ENCODE results near the gene THOC1.

The THOC1 gene

GRCh38 chr18:189254-189653 is 78.6 kb downstream of the THOC1 start:
- no peak for TF ChIP-seq REST (IDR thresholded peaks at IDR 0.05; ENCODE audit: insufficient replicate concordance, low read depth)
- TF ChIP-seq GABPA (IDR thresholded peaks at IDR 0.05; ENCODE audit: low read depth), result no peak
- TF ChIP-seq CTCF (IDR thresholded peaks at IDR 0.05; ENCODE audit: insufficient read depth, low read length), result no peak
- H3K27me3 ChIP-seq (ENCODE audit: insufficient read depth, poor library complexity, severe bottlenecking), result no peaks in the 10 kb centered on the region
- H3K27ac ChIP-seq (replicated peaks), result no peak overlapping the region
- no peak overlapping the region for H3K4me3 ChIP-seq (replicated peaks; ENCODE audit: insufficient read depth, low read length)
- DNase-seq (ENCODE audit: low read depth in 1 of 2, low spot score in 1 of 2), result no peak

GRCh38 chr18:183769-184168 is 84.1 kb downstream of the THOC1 start:
- Histone ChIP-seq H3K27ac (replicated peaks) (no peak overlapping the region), H3K4me3 (replicated peaks; ENCODE audit: insufficient read depth, low read length) (no peak overlapping the region), H3K27me3 (ENCODE audit: insufficient read depth, poor library complexity, severe bottlenecking) (no peaks in the 10 kb centered on the region)
- TF ChIP-seq REST (IDR thresholded peaks at IDR 0.05; ENCODE audit: insufficient replicate concordance, low read depth) (no peak), GABPA (IDR thresholded peaks at IDR 0.05; ENCODE audit: low read depth) (no peak)
- DNase-seq (ENCODE audit: low read depth in 1 of 2, low spot score in 1 of 2), result no peak

- no peak for DNase-seq (ENCODE audit: low read depth in 1 of 2, low spot score in 1 of 2)
- TF ChIP-seq GABPA (IDR thresholded peaks at IDR 0.05; ENCODE audit: low read depth) (no peak), POLR2AphosphoS5 (IDR thresholded peaks at IDR 0.05; ENCODE audit: low read depth) (no peak), REST (IDR thresholded peaks at IDR 0.05; ENCODE audit: insufficient replicate concordance, low read depth) (no peak), CTCF (IDR thresholded peaks at IDR 0.05; ENCODE audit: insufficient read depth, low read length) (no peak), SPI1 (IDR thresholded peaks at IDR 0.05; ENCODE audit: borderline replicate concordance, low read depth) (no peak)
- no peaks in the 10 kb centered on the region for H3K27me3 ChIP-seq (ENCODE audit: insufficient read depth, poor library complexity, severe bottlenecking)
- H3K4me3 ChIP-seq (replicated peaks; ENCODE audit: insufficient read depth, low read length), result no peak overlapping the region
- no peak overlapping the region for H3K27ac ChIP-seq (replicated peaks)
Measured at GRCh38 chr18:181711-182110, 86.1 kb downstream of the THOC1 start.

GRCh38 chr18:179499-179898 is 88.3 kb downstream of the THOC1 start:
- H3K27me3 ChIP-seq (ENCODE audit: insufficient read depth, poor library complexity, severe bottlenecking), result no peaks in the 10 kb centered on the region
- H3K27ac ChIP-seq (replicated peaks), result no peak overlapping the region
- H3K4me3 ChIP-seq (replicated peaks; ENCODE audit: insufficient read depth, low read length), result no peak overlapping the region
- DNase-seq (ENCODE audit: low read depth in 1 of 2, low spot score in 1 of 2), result no peak
- TF ChIP-seq CTCF (IDR thresholded peaks at IDR 0.05; ENCODE audit: insufficient read depth, low read length) (no peak), POLR2AphosphoS5 (IDR thresholded peaks at IDR 0.05; ENCODE audit: low read depth) (no peak), SPI1 (IDR thresholded peaks at IDR 0.05; ENCODE audit: borderline replicate concordance, low read depth) (no peak), GABPA (IDR thresholded peaks at IDR 0.05; ENCODE audit: low read depth) (no peak), REST (IDR thresholded peaks at IDR 0.05; ENCODE audit: insufficient replicate concordance, low read depth) (no peak)
